Osteocyte (in vitro differentiated cells): ENCODE results near the gene STKLD1. TPM values are rescaled to one million over a fixed set of nuclear protein-coding genes. Genes with fewer than 3 reads are reported as not detected.

Experiments used
- DNase-seq: peaks from one replicate; pipeline ENCODE4 v3.0.0; 2021; ENCODE audit warnings: mixed read lengths; ENCODE audit not compliant: unreplicated experiment; ENCODE audit errors: extremely low spot score
- H3K27ac Mint-ChIP-seq: one replicate; pipeline ENCODE4 v1.8.0; 2021; ENCODE audit warnings: mild to moderate bottlenecking, mixed read lengths; ENCODE audit not compliant: unreplicated experiment
- H3K27me3 Mint-ChIP-seq: one replicate; pipeline ENCODE4 v1.8.0; 2021; ENCODE audit warnings: mixed read lengths; ENCODE audit not compliant: unreplicated experiment
- H3K36me3 Mint-ChIP-seq: one replicate; pipeline ENCODE4 v1.8.0; 2021; ENCODE audit warnings: mixed read lengths; ENCODE audit not compliant: unreplicated experiment
- H3K4me1 Mint-ChIP-seq: one replicate; pipeline ENCODE4 v1.8.0; 2021; ENCODE audit warnings: mixed read lengths; ENCODE audit not compliant: unreplicated experiment
- H3K4me3 Mint-ChIP-seq: one replicate; pipeline ENCODE4 v1.8.0; 2021; ENCODE audit warnings: mild to moderate bottlenecking, moderate library complexity, mixed read lengths; ENCODE audit not compliant: unreplicated experiment
- H3K9me3 Mint-ChIP-seq: one replicate; pipeline ENCODE4 v1.8.0; 2021; ENCODE audit warnings: mixed read lengths; ENCODE audit not compliant: unreplicated experiment
- CTCF ChIP-seq: fragments of 200-600 bp; sonication (generic); IDR thresholded peaks from 2 replicates; pipeline ENCODE4 v1.5.0; 2021; ENCODE audit warnings: antibody characterized with exemption, mild to moderate bottlenecking, moderate library complexity
- total RNA-seq: library from RNA; stranded (reverse); gene quantifications from 2 replicates; pipeline ENCODE4 v1.2.1, GENCODE V29; 2021

STKLD1 gene
- total RNA-seq, 1 donor from 2014 or later: 5.1 TPM

GRCh38 chr9:133349965-133350616 is 26.1 kb upstream of the STKLD1 start:
- H3K27me3 Mint-ChIP-seq: no peaks in the 10 kb centered on the region
- no peak for TF ChIP-seq CTCF
- DNase-seq: no peak
- H3K4me3 Mint-ChIP-seq: peak overlapping the region; percentile 22
- H3K4me1 Mint-ChIP-seq: peaks cover 37% of the 10 kb centered on the region
- no peaks in the 10 kb centered on the region for H3K9me3 Mint-ChIP-seq
- peaks cover 38% of the 10 kb centered on the region for H3K36me3 Mint-ChIP-seq
- H3K27ac Mint-ChIP-seq: peak overlapping the region; percentile 10

GRCh38 chr9:133351526-133351907 is 24.6 kb upstream of the STKLD1 start:
- H3K27me3 Mint-ChIP-seq: no peaks in the 10 kb centered on the region
- no peak overlapping the region for H3K4me3 Mint-ChIP-seq
- H3K9me3 Mint-ChIP-seq: no peaks in the 10 kb centered on the region
- DNase-seq: no peak
- peak overlapping the region; percentile 41 for H3K27ac Mint-ChIP-seq
- peaks cover 38% of the 10 kb centered on the region for H3K4me1 Mint-ChIP-seq
- peaks cover 37% of the 10 kb centered on the region for H3K36me3 Mint-ChIP-seq
- no peak for TF ChIP-seq CTCF

GRCh38 chr9:133351908-133352634 is 24.1 kb upstream of the STKLD1 start:
- no peak for DNase-seq
- peaks cover 37% of the 10 kb centered on the region for H3K36me3 Mint-ChIP-seq
- H3K27me3 Mint-ChIP-seq: no peaks in the 10 kb centered on the region
- peaks cover 34% of the 10 kb centered on the region for H3K4me1 Mint-ChIP-seq
- no peak overlapping the region for H3K4me3 Mint-ChIP-seq
- no peaks in the 10 kb centered on the region for H3K9me3 Mint-ChIP-seq
- TF ChIP-seq CTCF: peak; percentile 52
- no peak overlapping the region for H3K27ac Mint-ChIP-seq

- Mint-ChIP-seq H3K27me3 (no peaks in the 10 kb centered on the region), H3K27ac (peak overlapping the region; percentile 47), H3K4me3 (no peak overlapping the region)
Observed at GRCh38 chr9:133352635-133353340, 23.4 kb upstream of the STKLD1 start.

More at GRCh38 chr9:133352635-133353340, 23.4 kb upstream of the STKLD1 start:
- no peak for DNase-seq
- Mint-ChIP-seq H3K9me3 (no peaks in the 10 kb centered on the region), H3K4me1 (peaks cover 40% of the 10 kb centered on the region), H3K36me3 (peaks cover 37% of the 10 kb centered on the region)
- TF ChIP-seq CTCF: no peak
